H1 (cell line): ENCODE data around the gene EPHA4. TPM values are rescaled to one million over a fixed set of nuclear protein-coding genes. Genes with fewer than 3 reads are reported as not detected.

Experiments
- CTCF ChIA-PET: fragments of 300-600 bp; sonication (Branson Sonifier 250); formaldehyde crosslinking; loops from one replicate; lab custom pipeline; 2021; ENCODE audit not compliant: partially characterized antibody; lab: Charles Lee
- POLR2A ChIA-PET: fragments of 300-600 bp; sonication (Branson Sonifier 250); formaldehyde crosslinking; loops from one replicate; lab custom pipeline; 2021; ENCODE audit warnings: inconsistent platforms; ENCODE audit not compliant: partially characterized antibody; lab: Charles Lee
- DNase-seq, 2 experiments: peaks; one replicate each; pipeline versions ENCODE4 v3.0.0 to v3.0.0-alpha.2; 2010 to 2022; ENCODE audit warnings: low spot score in 2 of 2, low read depth in 1 of 2, mixed read lengths in 1 of 2
- FAIRE-seq: peaks from 2 replicates; lab custom pipeline; 2011; peaks lifted over from hg19 to GRCh38; lab: Jason Lieb, UNC
- H2AFZ ChIP-seq: 2 replicates; pipeline ENCODE4 v1.8.1; 2012; ENCODE audit warnings: low read length, inconsistent platforms
- H2AK5ac ChIP-seq: 2 replicates; pipeline ENCODE4 v1.6.1; 2013; ENCODE audit warnings: low read depth, low read length
- H2BK120ac ChIP-seq: replicated peaks from 2 replicates; pipeline ENCODE3; 2013; ENCODE audit warnings: low read depth, low read length, inconsistent platforms
- H2BK12ac ChIP-seq: 2 replicates; pipeline ENCODE4 v1.6.1; 2013; ENCODE audit warnings: low read depth, low read length
- H2BK15ac ChIP-seq: 2 replicates; pipeline ENCODE4 v1.6.1; 2013; ENCODE audit warnings: low read length
- H2BK20ac ChIP-seq: 2 replicates; pipeline ENCODE4 v1.6.1; 2013; ENCODE audit warnings: low read length
- H2BK5ac ChIP-seq: 2 replicates; pipeline ENCODE4 v1.6.1; 2013; ENCODE audit warnings: low read depth, low read length
- H3K14ac ChIP-seq: 2 replicates; pipeline ENCODE4 v1.6.1; 2013; ENCODE audit warnings: inconsistent platforms; ENCODE audit not compliant: insufficient read length
- H3K18ac ChIP-seq: 2 replicates; pipeline ENCODE4 v1.6.1; 2013; ENCODE audit warnings: low read length; ENCODE audit errors: extremely low read depth
- H3K23ac ChIP-seq: 2 replicates; pipeline ENCODE4 v1.6.1; 2013; ENCODE audit warnings: inconsistent platforms; ENCODE audit not compliant: insufficient read length
- H3K23me2 ChIP-seq: 2 replicates; pipeline ENCODE4 v1.6.1; 2013; ENCODE audit warnings: low read depth, low read length
- H3K27ac ChIP-seq: 2 replicates; pipeline ENCODE4 v1.6.1; 2011; ENCODE audit warnings: low read depth, low read length, inconsistent platforms
- H3K27me3 ChIP-seq, 4 experiments: replicated peaks in 1 of 4; 1 replicate in 1 of 4; 2 replicates in 3 of 4; pipeline versions ENCODE4 v1.6.1 to v1.8.1; 2011 to 2013; ENCODE audit warnings: low read length in 3 of 4, mild to moderate bottlenecking in 3 of 4, inconsistent platforms in 2 of 4, mixed read lengths in 2 of 4, moderate library complexity in 1 of 4; ENCODE audit not compliant: control insufficient read depth in 3 of 4, insufficient read depth in 3 of 4; ENCODE audit errors: extremely low read depth in 1 of 4
- H3K36me3 ChIP-seq, 4 experiments: 2 replicates each; pipeline versions ENCODE4 v1.6.1 to v1.8.1; 2011 to 2013; ENCODE audit warnings: mild to moderate bottlenecking in 4 of 4, low read length in 3 of 4, moderate library complexity in 2 of 4, control low read depth in 1 of 4, inconsistent platforms in 1 of 4; ENCODE audit not compliant: insufficient read depth in 4 of 4, control insufficient read depth in 2 of 4
- H3K4ac ChIP-seq: replicated peaks from 2 replicates; pipeline ENCODE3; 2013; ENCODE audit warnings: low read length, low read depth, mixed read lengths, inconsistent platforms; ENCODE audit not compliant: insufficient read length
- H3K4me1 ChIP-seq, 4 experiments: replicated peaks in 1 of 4; 1 replicate in 1 of 4; 2 replicates in 3 of 4; pipeline versions ENCODE4 v1.6.1 to v1.8.1; 2011 to 2013; ENCODE audit warnings: low read length in 3 of 4, inconsistent platforms in 2 of 4, mixed read lengths in 1 of 4; ENCODE audit not compliant: insufficient read depth in 4 of 4, control insufficient read depth in 3 of 4
- H3K4me2 ChIP-seq, 2 experiments: 2 replicates each; pipeline versions ENCODE4 v1.6.1 to v1.8.1; 2011 to 2013; ENCODE audit warnings: low read depth in 2 of 2, low read length in 2 of 2, control low read depth in 1 of 2, inconsistent platforms in 1 of 2, mild to moderate bottlenecking in 1 of 2; ENCODE audit not compliant: insufficient read depth in 1 of 2
- H3K4me3 ChIP-seq, 4 experiments: fragments of 200-600, 300-600 bp in 1 of 4; sonication (generic), shearing (Covaris generic), sonication (Bioruptor Twin) in 1 of 4; 2 replicates each; pipeline versions ENCODE4 v1.5.1 to v1.8.1; 2011 to 2016; ENCODE audit warnings: low read length in 4 of 4, low read depth in 3 of 4, control low read depth in 2 of 4, inconsistent platforms in 2 of 4, mild to moderate bottlenecking in 2 of 4, mixed read lengths in 1 of 4, moderate library complexity in 1 of 4; ENCODE audit not compliant: insufficient read depth in 2 of 4; ENCODE audit errors: extremely low read depth in 1 of 4
- H3K56ac ChIP-seq: replicated peaks from 2 replicates; pipeline ENCODE3; 2013; ENCODE audit warnings: low read depth, mild to moderate bottlenecking, mixed read lengths, low read length, inconsistent platforms; ENCODE audit not compliant: insufficient read length
- H3K79me1 ChIP-seq: 2 replicates; pipeline ENCODE4 v1.6.1; 2013; ENCODE audit warnings: low read depth, low read length, control low read depth
- H3K79me2 ChIP-seq, 2 experiments: 2 replicates each; pipeline versions ENCODE4 v1.6.1 to v1.8.1; 2012 to 2013; ENCODE audit warnings: low read length in 2 of 2, mild to moderate bottlenecking in 2 of 2, inconsistent platforms in 1 of 2; ENCODE audit not compliant: insufficient read depth in 2 of 2, control insufficient read depth in 1 of 2
- H3K9ac ChIP-seq, 4 experiments: replicated peaks in 1 of 4; 1 replicate in 1 of 4; 2 replicates in 3 of 4; pipeline versions ENCODE4 v1.6.1 to v1.8.1; 2011 to 2013; ENCODE audit warnings: low read depth in 3 of 4, low read length in 3 of 4, control low read depth in 2 of 4, mild to moderate bottlenecking in 2 of 4, moderate library complexity in 2 of 4, inconsistent platforms in 1 of 4; ENCODE audit errors: extremely low read depth in 1 of 4
- H3K9me3 ChIP-seq, 2 experiments: 2 replicates each; pipeline versions ENCODE4 v1.6.1 to v1.8.1; 2012 to 2013; ENCODE audit warnings: mild to moderate bottlenecking in 2 of 2, moderate library complexity in 2 of 2, control low read depth in 1 of 2, inconsistent platforms in 1 of 2, low read depth in 1 of 2, low read length in 1 of 2, mixed read lengths in 1 of 2; ENCODE audit not compliant: insufficient read depth in 2 of 2
- H4K20me1 ChIP-seq, 2 experiments: replicated peaks in 1 of 2; 2 replicates each; pipeline versions ENCODE3 to v1.8.1; 2011 to 2013; ENCODE audit warnings: inconsistent platforms in 2 of 2, low read length in 2 of 2, mild to moderate bottlenecking in 1 of 2; ENCODE audit not compliant: insufficient read depth in 2 of 2, control insufficient read depth in 1 of 2
- H4K5ac ChIP-seq: 2 replicates; pipeline ENCODE4 v1.6.1; 2013; ENCODE audit warnings: low read length, low read depth, mixed read lengths, inconsistent platforms; ENCODE audit not compliant: insufficient read length
- H4K8ac ChIP-seq: 2 replicates; pipeline ENCODE4 v1.8.0; 2013; ENCODE audit warnings: mild to moderate bottlenecking, moderate library complexity, low read length, inconsistent platforms; ENCODE audit not compliant: insufficient read depth; ENCODE audit errors: extremely low read depth
- H4K91ac ChIP-seq: replicated peaks from 2 replicates; pipeline ENCODE3; 2013; ENCODE audit warnings: low read length, mixed read lengths, inconsistent platforms; ENCODE audit not compliant: insufficient read length
- CHD1 ChIP-seq: IDR thresholded peaks from 2 replicates; pipeline ENCODE4 v1.6.1; 2012; ENCODE audit warnings: low read depth, low read length, improper control_type of control experiment
- E2F6 ChIP-seq: IDR thresholded peaks from 2 replicates; pipeline ENCODE4 v1.6.1; 2012; ENCODE audit warnings: inconsistent platforms
- EZH2 ChIP-seq: fragments of 200-600 bp; sonication (generic); IDR thresholded peaks from 2 replicates; pipeline ENCODE4 v1.7.1; 2012; ENCODE audit warnings: low read depth, mild to moderate bottlenecking, moderate library complexity, low read length, inconsistent platforms; ENCODE audit not compliant: severe bottlenecking
- JUND ChIP-seq: IDR thresholded peaks from 2 replicates; pipeline ENCODE4 v1.6.1; 2011; ENCODE audit warnings: mild to moderate bottlenecking, improper control_type of control experiment, low read length
- KDM4A ChIP-seq: IDR thresholded peaks from one replicate; pipeline ENCODE4 v1.7.1; 2012; ENCODE audit warnings: low read depth, mild to moderate bottlenecking, moderate library complexity, low read length, inconsistent platforms; ENCODE audit not compliant: severe bottlenecking
- KDM5A ChIP-seq: fragments of 200-600 bp; IDR thresholded peaks from 2 replicates; pipeline ENCODE4 v1.7.1; 2012; ENCODE audit warnings: mild to moderate bottlenecking, low read length, inconsistent platforms, mixed read lengths
- MAX ChIP-seq: IDR thresholded peaks from 2 replicates; pipeline ENCODE4 v1.6.1; 2012; ENCODE audit warnings: inconsistent platforms
- RFX5 ChIP-seq: IDR thresholded peaks from 2 replicates; pipeline ENCODE4 v1.6.1; 2011; ENCODE audit warnings: low read depth, low read length, improper control_type of control experiment, borderline replicate concordance
- SIN3A ChIP-seq, 2 experiments: IDR thresholded peaks in 1 of 2; conservative IDR thresholded peaks in 1 of 2; 2 replicates each; pipeline ENCODE4 v1.6.1; 2011 to 2012; ENCODE audit warnings: low read length in 2 of 2, improper control_type of control experiment in 1 of 2, low read depth in 1 of 2, mild to moderate bottlenecking in 1 of 2
- SRF ChIP-seq: IDR thresholded peaks from 2 replicates; pipeline ENCODE4 v1.6.1; 2011; ENCODE audit warnings: mild to moderate bottlenecking, low read depth, low read length, moderate library complexity
- TCF12 ChIP-seq: IDR thresholded peaks from 2 replicates; pipeline ENCODE4 v1.6.1; 2011; ENCODE audit warnings: low read depth, mild to moderate bottlenecking, low read length
- TEAD4 ChIP-seq: IDR thresholded peaks from 2 replicates; pipeline ENCODE4 v1.6.1; 2012; ENCODE audit warnings: low read depth, low read length, inconsistent platforms, mixed read lengths
- YY1 ChIP-seq: IDR thresholded peaks from 2 replicates; pipeline ENCODE4 v1.6.1; 2011; ENCODE audit warnings: low read depth, mild to moderate bottlenecking, low read length
- ZNF274 ChIP-seq: IDR thresholded peaks from 2 replicates; pipeline ENCODE4 v1.7.0; 2012; ENCODE audit warnings: low read length, borderline replicate concordance; ENCODE audit errors: extremely low read depth
- WGBS, 2 experiments: shearing (Covaris generic) in 1 of 2; methylation state at CpG; one replicate each; pipeline versions ENCODE4 v1.1.6 to v1.1.7; 2013 to 2015; ENCODE audit warnings: low lambda C conversion rate in 2 of 2, mixed read lengths in 2 of 2, inconsistent platforms in 1 of 2, low coverage in 1 of 2, missing lambda C conversion rate in 1 of 2; ENCODE audit not compliant: insufficient replicate concordance in 2 of 2, insufficient coverage in 1 of 2, insufficient read length in 1 of 2; ENCODE audit errors: extremely low coverage in 1 of 2, missing lambda C conversion rate in 1 of 2; 5-methylcytosine and 5-hydroxymethylcytosine counted together
- polyA plus RNA-seq, 7 experiments: library from polyadenylated mRNA; depleted of rRNA in 3 of 7; stranded (reverse) in 5 of 7; unstranded in 2 of 7; fragments of >200 nt in 5 of 7; fragments of 200-250 nt in 2 of 7; gene quantifications; 1 replicate in 5 of 7; 2 replicates in 1 of 7; 4 replicates in 1 of 7; pipeline versions ENCODE4 v1.2.1 to v1.2.3, GENCODE V29; 2011 to 2013; ENCODE audit warnings: missing spikeins in 2 of 7, mixed read lengths in 2 of 7
- total RNA-seq: library from RNA; stranded (reverse); fragmentation: NEBNext Ultra II Directional; extraction: Animal tissue kit (Norgen Biotek cat#: 25700); gene quantifications from 2 replicates; pipeline ENCODE4 v1.2.1, GENCODE V29; 2021

The EPHA4 gene
- total and polyA plus RNA-seq, 2 of the 8 experiments (the other 6 are each of a cell fraction or from before 2014, with no cell fraction given) = 4.3 to 5.7 TPM

- no peak overlapping the region for H4K8ac ChIP-seq
- no peak overlapping the region for H3K27ac ChIP-seq
- no peak overlapping the region for H3K23ac ChIP-seq
- ChIA-PET CTCF (interaction anchor here (0.6 to 1.4 kb wide), 2 partner anchors 10 to 565 kb away, joined by 3 read pairs; no protein-coding TSS in a partner anchor), POLR2A (no interaction called here)
- no peak overlapping the region for H2BK120ac ChIP-seq
- WGBS, 2 experiments = 91% methylated on average over 1 of the region's 1 CpG; no CpG with 5 or more reads in 1 of the 2 experiments
- H2BK5ac ChIP-seq = no peak overlapping the region
- no peaks in the 10 kb centered on the region for H3K23me2 ChIP-seq
- no peak overlapping the region for H2BK12ac ChIP-seq
- H2AK5ac ChIP-seq = no peak overlapping the region
- H3K4me1 ChIP-seq = peaks cover 0 to 5% (median 1%) of the 10 kb centered on the region in 4 experiments; a peak in 4 of 7 replicates
- H3K79me2 ChIP-seq = no peaks in the 10 kb centered on the region
- no peak overlapping the region for H3K14ac ChIP-seq
- no peak overlapping the region for H2BK20ac ChIP-seq
- FAIRE-seq (no peak), DNase-seq (no peak)
- no peaks in the 10 kb centered on the region for H3K79me1 ChIP-seq
- no peaks in the 10 kb centered on the region for H3K27me3 ChIP-seq
- no peak overlapping the region for H3K4ac ChIP-seq
- H2BK15ac ChIP-seq = no peak overlapping the region
- no peak overlapping the region for H3K56ac ChIP-seq
- H4K5ac ChIP-seq = no peak overlapping the region
- no peaks in the 10 kb centered on the region for H4K20me1 ChIP-seq
- H4K91ac ChIP-seq = no peak overlapping the region
- no peak overlapping the region for H2AFZ ChIP-seq
- H3K4me2 ChIP-seq = no peak overlapping the region
- no peak overlapping the region for H3K18ac ChIP-seq
- H3K9ac ChIP-seq = no peak overlapping the region
- H3K9me3 ChIP-seq = peaks cover 0 to 3% of the 10 kb centered on the region in 2 experiments; a peak in 1 of 4 replicates
- no peak overlapping the region for H3K4me3 ChIP-seq
- peaks cover 0 to 8% (median 0%) of the 10 kb centered on the region in 4 experiments; a peak in 1 of 8 replicates for H3K36me3 ChIP-seq
- no peak for TF ChIP-seq TEAD4
- TF ChIP-seq TCF12 = no peak
- TF ChIP-seq ZNF274 = no peak
- TF ChIP-seq KDM4A = no peak
- TF ChIP-seq RFX5 = no peak
- no peak for TF ChIP-seq SRF
- no peak for TF ChIP-seq SIN3A (conservative IDR thresholded peaks at IDR 0.05 in 1 of 2, IDR thresholded peaks at IDR 0.05 in 1 of 2; ENCODE audit: low read depth in 1 of 2, low read length in 2 of 2)
- no peak for TF ChIP-seq KDM5A
- no peak for TF ChIP-seq MAX
- TF ChIP-seq YY1 = no peak
- no peak for TF ChIP-seq E2F6
- TF ChIP-seq EZH2 = no peak
- no peak for TF ChIP-seq CHD1
- TF ChIP-seq JUND = no peak
Observed at GRCh38 chr2:221450280-221450679, 121.8 kb downstream of the EPHA4 start.
